Trophoblast cell (in vitro differentiated cells and primary cell): ENCODE results near the gene MADCAM1.

Experiments
- DNase-seq, 2 donors: peaks; one replicate each; pipeline ENCODE4 v3.0.0-alpha.2; 2016
- H2AFZ ChIP-seq: 2 replicates; pipeline ENCODE4 v1.6.1; 2013; ENCODE audit warnings: low read length, moderate library complexity, mild to moderate bottlenecking; ENCODE audit not compliant: insufficient read depth, poor library complexity
- H2AK5ac ChIP-seq: 2 replicates; pipeline ENCODE4 v1.6.1; 2013; ENCODE audit warnings: mild to moderate bottlenecking, low read length
- H2BK120ac ChIP-seq: 2 replicates; pipeline ENCODE4 v1.6.1; 2013; ENCODE audit warnings: low read length, mild to moderate bottlenecking, moderate library complexity; ENCODE audit not compliant: insufficient read depth, poor library complexity
- H2BK12ac ChIP-seq: 2 replicates; pipeline ENCODE4 v1.6.1; 2013; ENCODE audit warnings: mild to moderate bottlenecking, low read length, moderate library complexity
- H2BK5ac ChIP-seq: 2 replicates; pipeline ENCODE4 v1.6.1; 2013; ENCODE audit warnings: low read length, low read depth, moderate library complexity, mild to moderate bottlenecking; ENCODE audit not compliant: poor library complexity
- H3K14ac ChIP-seq: 2 replicates; pipeline ENCODE4 v1.6.1; 2013; ENCODE audit warnings: mild to moderate bottlenecking, low read length
- H3K18ac ChIP-seq: 2 replicates; pipeline ENCODE4 v1.6.1; 2013; ENCODE audit warnings: mild to moderate bottlenecking, low read length
- H3K23ac ChIP-seq: 2 replicates; pipeline ENCODE4 v1.6.1; 2013; ENCODE audit warnings: low read length
- H3K27ac ChIP-seq: 2 replicates; pipeline ENCODE4 v1.5.1; 2013; ENCODE audit warnings: low read depth, mild to moderate bottlenecking, inconsistent platforms, low read length, moderate library complexity
- H3K27me3 ChIP-seq: 2 replicates; pipeline ENCODE4 v1.6.1; 2013; ENCODE audit warnings: inconsistent platforms, mild to moderate bottlenecking, low read length, moderate library complexity; ENCODE audit not compliant: insufficient read depth
- H3K36me3 ChIP-seq, 2 experiments: 1 replicate in 1 of 2; 2 replicates in 1 of 2; pipeline ENCODE4 v1.6.1; 2013; ENCODE audit warnings: low read length in 2 of 2, mild to moderate bottlenecking in 2 of 2, moderate library complexity in 1 of 2; ENCODE audit not compliant: insufficient read depth in 2 of 2, control insufficient read depth in 1 of 2
- H3K4ac ChIP-seq: 2 replicates; pipeline ENCODE4 v1.6.1; 2013; ENCODE audit warnings: low read depth, mild to moderate bottlenecking, low read length, moderate library complexity
- H3K4me1 ChIP-seq, 2 experiments: 1 replicate in 1 of 2; 2 replicates in 1 of 2; pipeline ENCODE4 v1.6.1; 2013; ENCODE audit warnings: low read length in 2 of 2, mild to moderate bottlenecking in 2 of 2, moderate library complexity in 1 of 2; ENCODE audit not compliant: insufficient read depth in 2 of 2, control insufficient read depth in 1 of 2
- H3K4me2 ChIP-seq: 2 replicates; pipeline ENCODE4 v1.6.1; 2013; ENCODE audit warnings: inconsistent platforms, mild to moderate bottlenecking, low read length, moderate library complexity
- H3K4me3 ChIP-seq: 2 replicates; pipeline ENCODE4 v1.5.1; 2013; ENCODE audit warnings: mild to moderate bottlenecking, low read depth, low read length, inconsistent platforms
- H3K79me1 ChIP-seq: one replicate; pipeline ENCODE4 v1.6.1; 2013; ENCODE audit warnings: low read length
- H3K79me2 ChIP-seq: 2 replicates; pipeline ENCODE4 v1.6.1; 2013; ENCODE audit warnings: low read length, mild to moderate bottlenecking; ENCODE audit not compliant: control insufficient read depth, insufficient read depth, poor library complexity
- H3K9ac ChIP-seq: 2 replicates; pipeline ENCODE4 v1.6.1; 2013; ENCODE audit warnings: mild to moderate bottlenecking, low read length
- H3K9me3 ChIP-seq: 2 replicates; pipeline ENCODE4 v1.6.1; 2013; ENCODE audit warnings: low read depth, mild to moderate bottlenecking, control low read depth, inconsistent platforms, low read length; ENCODE audit not compliant: insufficient read depth
- H4K12ac ChIP-seq: 2 replicates; pipeline ENCODE4 v1.6.1; 2013; ENCODE audit warnings: low read depth, mild to moderate bottlenecking, low read length, moderate library complexity
- H4K8ac ChIP-seq: 2 replicates; pipeline ENCODE4 v1.6.1; 2013; ENCODE audit warnings: low read depth, mild to moderate bottlenecking, low read length, moderate library complexity
- H4K91ac ChIP-seq: one replicate; pipeline ENCODE4 v1.6.1; 2013; ENCODE audit warnings: low read depth, mild to moderate bottlenecking, low read length, moderate library complexity
- WGBS: extraction: QIAGEN DNeasy Blood & Tissue Kit; methylation state at CpG from one replicate; pipeline ENCODE4 v1.1.7; 2013; ENCODE audit warnings: missing lambda C conversion rate; ENCODE audit not compliant: insufficient read length, insufficient coverage; ENCODE audit errors: extremely low coverage; 5-methylcytosine and 5-hydroxymethylcytosine counted together

The MADCAM1 gene

GRCh38 chr19:508204-509150 is 12.2 kb downstream of the MADCAM1 start:
- Histone ChIP-seq H3K18ac (no peak overlapping the region), H3K4me1 (peaks cover 18 to 27% of the 10 kb centered on the region in 2 experiments), H4K12ac (no peak overlapping the region), H2BK120ac (no peak overlapping the region), H3K79me1 (peaks cover 17% of the 10 kb centered on the region), H3K4me3 (peak overlapping the region; percentile 95), H3K36me3 (peaks cover 4 to 7% of the 10 kb centered on the region in 2 experiments), H3K79me2 (peaks cover 5% of the 10 kb centered on the region), H4K91ac (no peak overlapping the region), H2AK5ac (no peak overlapping the region), H3K4me2 (peak overlapping the region; percentile 98), H3K4ac (no peak overlapping the region), H3K27me3 (no peaks in the 10 kb centered on the region), H4K8ac (peak overlapping the region; percentile 14), H2AFZ (no peak overlapping the region), H2BK12ac (no peak overlapping the region), H3K23ac (no peak overlapping the region), H3K14ac (no peak overlapping the region), H2BK5ac (no peak overlapping the region), H3K9me3 (peaks cover 3% of the 10 kb centered on the region), H3K9ac (no peak overlapping the region), H3K27ac (no peak overlapping the region)
- no CpG with 5 or more reads among the region's 32 CpGs for WGBS
- DNase-seq: no peak

- peaks cover 11 to 15% of the 10 kb centered on the region in 2 experiments for H3K36me3 ChIP-seq
- no peak overlapping the region for H3K23ac ChIP-seq
- H3K14ac ChIP-seq: peak overlapping the region; percentile 41
- peaks cover 17% of the 10 kb centered on the region for H3K79me1 ChIP-seq
- peaks cover 18 to 27% of the 10 kb centered on the region in 2 experiments for H3K4me1 ChIP-seq
- H3K9ac ChIP-seq: no peak overlapping the region
- peak overlapping the region; percentile 24 for H3K4ac ChIP-seq
- DNase-seq: peak; percentile 82 to 89
- H2BK5ac ChIP-seq: peak overlapping the region; percentile 29
- peak overlapping the region; percentile 21 for H2BK12ac ChIP-seq
- H4K8ac ChIP-seq: peak overlapping the region; percentile 39
- peak overlapping the region; percentile 67 for H3K27ac ChIP-seq
- no peak overlapping the region for H2AFZ ChIP-seq
- no peak overlapping the region for H3K4me3 ChIP-seq
- peak overlapping the region; percentile 60 for H3K4me2 ChIP-seq
- peaks cover 3% of the 10 kb centered on the region for H3K9me3 ChIP-seq
- peak overlapping the region; percentile 74 for H2BK120ac ChIP-seq
- peak overlapping the region; percentile 47 for H2AK5ac ChIP-seq
- peak overlapping the region; percentile 32 for H4K12ac ChIP-seq
- no CpG with 5 or more reads among the region's 21 CpGs for WGBS
- peaks cover 5% of the 10 kb centered on the region for H3K79me2 ChIP-seq
- H4K91ac ChIP-seq: peak overlapping the region; percentile 56
- H3K27me3 ChIP-seq: no peaks in the 10 kb centered on the region
- peak overlapping the region; percentile 19 for H3K18ac ChIP-seq
These were observed 14.4 kb downstream of the MADCAM1 start for GRCh38 chr19:510606-511100.

- Histone ChIP-seq H3K27me3 (no peaks in the 10 kb centered on the region), H3K4me3 (no peak overlapping the region), H3K14ac (peak overlapping the region; percentile 41), H2AK5ac (peak overlapping the region; percentile 18), H3K18ac (peak overlapping the region; percentile 19), H2BK120ac (peak overlapping the region; percentile 74), H2AFZ (no peak overlapping the region), H3K4me2 (peak overlapping the region; percentile 60), H2BK12ac (no peak overlapping the region), H3K36me3 (peaks cover 11 to 15% of the 10 kb centered on the region in 2 experiments), H3K79me1 (peaks cover 17% of the 10 kb centered on the region), H3K9me3 (peaks cover 3% of the 10 kb centered on the region), H3K27ac (peak overlapping the region; percentile 67), H3K4ac (no peak overlapping the region), H4K91ac (peak overlapping the region; percentile 56), H4K8ac (peak overlapping the region; percentile 39), H2BK5ac (peak overlapping the region; percentile 29), H3K79me2 (peaks cover 5% of the 10 kb centered on the region), H3K9ac (no peak overlapping the region), H3K23ac (no peak overlapping the region), H3K4me1 (peaks cover 18 to 28% of the 10 kb centered on the region in 2 experiments), H4K12ac (peak overlapping the region; percentile 32)
- no CpG with 5 or more reads among the region's 30 CpGs for WGBS
- peak; percentile 85 to 88 for DNase-seq
These were observed 15.0 kb downstream of the MADCAM1 start for GRCh38 chr19:511101-511851.
